Measurements from ENCODE around the gene SBSN.

DNA sequence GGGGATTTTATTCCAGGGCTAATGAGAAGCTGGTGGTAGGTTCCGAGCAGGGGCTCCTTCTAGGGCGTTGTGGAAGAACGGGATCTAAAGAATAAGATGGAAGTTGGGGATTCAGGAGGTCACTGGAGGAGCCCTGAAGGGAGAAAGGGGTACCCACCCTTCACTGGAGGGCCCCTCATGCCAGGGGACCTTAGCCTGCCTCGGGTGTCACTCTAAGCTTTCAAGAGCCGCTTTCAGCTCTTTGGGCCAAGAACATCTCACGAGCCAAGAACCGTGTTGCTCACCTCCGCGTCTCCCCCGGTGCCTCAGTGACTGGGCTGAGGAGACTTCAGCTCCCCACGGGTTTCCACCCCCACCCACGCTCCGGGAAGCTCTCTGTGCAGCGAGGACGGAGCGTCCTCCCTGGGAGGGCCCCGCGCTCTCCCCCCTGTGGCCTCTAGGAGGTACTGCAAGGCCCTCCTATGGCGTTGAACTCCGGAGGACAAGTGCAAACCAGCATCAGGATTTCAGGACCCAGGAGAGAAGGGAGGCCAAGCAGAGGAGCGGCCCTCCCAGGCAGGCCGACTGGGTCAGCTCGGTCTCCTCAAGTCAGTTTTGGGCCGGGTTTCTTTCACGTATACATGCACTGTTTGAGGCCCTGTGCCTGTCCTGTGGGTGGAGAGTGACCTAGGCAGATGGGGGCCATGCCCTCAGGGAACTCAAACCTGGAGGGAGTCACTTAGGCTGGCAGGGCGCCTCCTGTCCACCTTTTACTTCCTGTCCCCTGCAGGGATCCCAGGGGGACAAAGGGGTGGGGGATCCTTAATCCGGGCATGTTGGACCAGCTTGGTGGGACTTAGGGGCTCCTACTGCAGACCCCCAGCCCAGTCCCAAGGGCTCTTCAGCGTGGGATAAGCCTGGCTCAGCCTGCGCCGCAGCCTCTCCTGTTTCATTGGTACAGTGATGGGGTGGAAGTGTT lies 32.7 kb downstream of the SBSN start:
- TF ChIP-seq, protein P1, sequence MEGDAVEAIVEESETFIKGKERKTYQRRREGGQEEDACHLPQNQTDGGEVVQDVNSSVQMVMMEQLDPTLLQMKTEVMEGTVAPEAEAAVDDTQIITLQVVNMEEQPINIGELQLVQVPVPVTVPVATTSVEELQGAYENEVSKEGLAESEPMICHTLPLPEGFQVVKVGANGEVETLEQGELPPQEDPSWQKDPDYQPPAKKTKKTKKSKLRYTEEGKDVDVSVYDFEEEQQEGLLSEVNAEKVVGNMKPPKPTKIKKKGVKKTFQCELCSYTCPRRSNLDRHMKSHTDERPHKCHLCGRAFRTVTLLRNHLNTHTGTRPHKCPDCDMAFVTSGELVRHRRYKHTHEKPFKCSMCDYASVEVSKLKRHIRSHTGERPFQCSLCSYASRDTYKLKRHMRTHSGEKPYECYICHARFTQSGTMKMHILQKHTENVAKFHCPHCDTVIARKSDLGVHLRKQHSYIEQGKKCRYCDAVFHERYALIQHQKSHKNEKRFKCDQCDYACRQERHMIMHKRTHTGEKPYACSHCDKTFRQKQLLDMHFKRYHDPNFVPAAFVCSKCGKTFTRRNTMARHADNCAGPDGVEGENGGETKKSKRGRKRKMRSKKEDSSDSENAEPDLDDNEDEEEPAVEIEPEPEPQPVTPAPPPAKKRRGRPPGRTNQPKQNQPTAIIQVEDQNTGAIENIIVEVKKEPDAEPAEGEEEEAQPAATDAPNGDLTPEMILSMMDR (IDR thresholded peaks at IDR 0.05; ENCODE audit: poor library complexity): peak; percentile 95
- TF ChIP-seq EZH2 (IDR thresholded peaks at IDR 0.05; ENCODE audit: borderline replicate concordance) (no peak), EZH2phosphoT487 (IDR thresholded peaks at IDR 0.05; ENCODE audit: low read depth, severe bottlenecking, unreplicated experiment) (no peak)

Data from hepatocyte (in vitro differentiated cells).